Neural progenitor cell (in vitro differentiated cells): ENCODE results near the gene CFAP45. TPM values are rescaled to one million over a fixed set of nuclear protein-coding genes. Genes with fewer than 3 reads are reported as not detected.

Experiments
- DNase-seq: peaks from one replicate; pipeline ENCODE4 v3.0.0-alpha.2; 2016; ENCODE audit warnings: low spot score
- H2AFZ ChIP-seq: fragments of 200-600 bp; sonication (generic); replicated peaks from 2 replicates; pipeline ENCODE4 v1.6.1; 2016; ENCODE audit warnings: antibody characterized with exemption
- H3F3A ChIP-seq: fragments of 200-600 bp; sonication (generic); 2 replicates; pipeline ENCODE4 v1.6.1; 2016; ENCODE audit warnings: antibody characterized with exemption, low read depth
- H3K27ac ChIP-seq: fragments of 200-600 bp; sonication (generic); 2 replicates; pipeline ENCODE4 v1.5.1; 2016; ENCODE audit warnings: mild to moderate bottlenecking
- H3K27me3 ChIP-seq: fragments of 200-600 bp; sonication (generic); 2 replicates; pipeline ENCODE4 v1.6.1; 2016; ENCODE audit warnings: mild to moderate bottlenecking, moderate library complexity
- H3K36me3 ChIP-seq: fragments of 200-600 bp; sonication (generic); 2 replicates; pipeline ENCODE4 v1.5.1; 2016
- H3K4me1 ChIP-seq: fragments of 200-600 bp; sonication (generic); 2 replicates; pipeline ENCODE4 v1.6.1; 2016; ENCODE audit warnings: mixed run types
- H3K4me2 ChIP-seq: fragments of 200-600 bp; sonication (generic); 2 replicates; pipeline ENCODE4 v1.6.1; 2016
- H3K4me3 ChIP-seq: fragments of 200-600 bp; sonication (generic); 2 replicates; pipeline ENCODE4 v1.5.1; 2016
- H3K79me2 ChIP-seq: fragments of 200-600 bp; sonication (generic); 2 replicates; pipeline ENCODE4 v1.6.1; 2016; ENCODE audit warnings: low read depth
- H3K9ac ChIP-seq: fragments of 200-600 bp; sonication (generic); 2 replicates; pipeline ENCODE4 v1.6.1; 2016
- H3K9me3 ChIP-seq: fragments of 200-600 bp; sonication (generic); 2 replicates; pipeline ENCODE4 v1.5.1; 2016; ENCODE audit warnings: low read depth
- H4K20me1 ChIP-seq: fragments of 200-600 bp; sonication (generic); 2 replicates; pipeline ENCODE4 v1.6.1; 2016; ENCODE audit warnings: low read depth
- H3K27ac Mint-ChIP-seq: 3 replicates; pipeline ENCODE4 v1.8.0; 2021; ENCODE audit warnings: mixed read lengths
- H3K27me3 Mint-ChIP-seq: 2 replicates; pipeline ENCODE4 v1.8.0; 2022; ENCODE audit warnings: low read depth, mild to moderate bottlenecking, inconsistent platforms, moderate library complexity, mixed read lengths; ENCODE audit not compliant: insufficient read depth
- H3K36me3 Mint-ChIP-seq: 3 replicates; pipeline ENCODE4 v1.8.0; 2021; ENCODE audit warnings: mixed read lengths
- H3K4me1 Mint-ChIP-seq: 3 replicates; pipeline ENCODE4 v1.8.0; 2021; ENCODE audit warnings: mixed read lengths
- H3K4me3 Mint-ChIP-seq: 3 replicates; pipeline ENCODE4 v1.8.0; 2021; ENCODE audit warnings: mild to moderate bottlenecking, moderate library complexity, mixed read lengths
- H3K9me3 Mint-ChIP-seq: 3 replicates; pipeline ENCODE4 v1.8.0; 2020; ENCODE audit warnings: mixed read lengths
- EZH2 ChIP-seq: fragments of 200-600 bp; sonication (generic); IDR thresholded peaks from 2 replicates; pipeline ENCODE4 v1.6.1; 2017; ENCODE audit warnings: antibody characterized with exemption, mild to moderate bottlenecking, moderate library complexity
- EZH2phosphoT487 ChIP-seq: fragments of 200-600 bp; sonication (generic); IDR thresholded peaks from 2 replicates; pipeline ENCODE4 v1.6.1; 2017; ENCODE audit warnings: antibody characterized with exemption
- total RNA-seq: library from RNA; depleted of rRNA; stranded (reverse); fragments of >200 nt; gene quantifications from 2 replicates; pipeline ENCODE4 v1.2.3, GENCODE V29; 2015; ENCODE audit warnings: low replicate concordance
- TF ChIP-seq, protein P1 (sequence below): fragments of 200-600 bp; sonication (generic); IDR thresholded peaks from 2 replicates; pipeline ENCODE4 v1.5.1; 2017; ENCODE audit warnings: antibody characterized with exemption, mild to moderate bottlenecking

The CFAP45 gene
- total RNA-seq, 1 donor from 2014 or later = not detected

DNA sequence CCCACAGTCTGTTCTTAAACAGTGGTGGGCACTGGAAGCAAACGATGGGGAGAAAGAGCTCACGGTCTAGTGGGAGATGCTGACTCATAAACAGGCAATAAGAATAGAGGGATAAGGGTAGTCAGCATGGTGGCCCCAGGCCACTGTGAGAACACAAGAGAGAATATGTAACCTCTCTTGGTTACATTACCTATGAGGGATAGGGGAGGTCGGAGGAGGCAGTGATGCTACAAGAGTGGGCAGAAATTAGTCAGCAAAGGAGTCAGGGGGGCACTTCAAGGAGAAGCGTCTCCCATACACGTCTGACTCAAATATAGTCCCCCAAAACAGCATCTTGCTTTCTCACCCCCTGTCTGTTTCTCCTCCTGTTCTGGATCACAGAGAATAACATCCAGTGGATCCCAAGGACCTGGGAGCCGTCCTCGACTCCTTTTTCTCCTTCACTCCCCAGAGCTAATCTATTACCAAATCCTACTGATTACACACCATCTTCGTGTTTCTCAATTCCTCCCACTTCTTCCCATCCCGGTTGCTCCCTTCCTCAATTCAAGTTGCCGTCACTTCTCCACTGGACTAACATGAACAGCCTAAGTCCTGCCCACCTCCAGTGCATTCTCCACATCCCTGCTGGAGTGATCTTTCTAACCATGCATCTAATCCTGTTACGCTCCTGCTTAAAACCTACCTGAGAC, 71.2 kb downstream of the CFAP45 start:
- no peak overlapping the region for H3K4me3 Mint-ChIP-seq
- H3K9me3 Mint-ChIP-seq = no peaks in the 10 kb centered on the region
- H3K36me3 Mint-ChIP-seq = no peaks in the 10 kb centered on the region
- peaks cover 6% of the 10 kb centered on the region for H3F3A ChIP-seq
- no peak overlapping the region for H3K4me2 ChIP-seq
- DNase-seq = no peak
- peaks cover 19% of the 10 kb centered on the region for H3K4me1 ChIP-seq
- peak overlapping the region; percentile 20 for H2AFZ ChIP-seq
- H3K4me1 Mint-ChIP-seq = peaks cover 36% of the 10 kb centered on the region
- no peak overlapping the region for H3K27ac ChIP-seq
- no peaks in the 10 kb centered on the region for H3K79me2 ChIP-seq
- peaks cover 25% of the 10 kb centered on the region for H3K27me3 ChIP-seq
- no peaks in the 10 kb centered on the region for H4K20me1 ChIP-seq
- no peaks in the 10 kb centered on the region for H3K9me3 ChIP-seq
- H3K4me3 ChIP-seq = no peak overlapping the region
- H3K27ac Mint-ChIP-seq = no peak overlapping the region
- H3K36me3 ChIP-seq = no peaks in the 10 kb centered on the region
- H3K9ac ChIP-seq = no peak overlapping the region
- peaks cover 20% of the 10 kb centered on the region for H3K27me3 Mint-ChIP-seq
- TF ChIP-seq, protein P1, sequence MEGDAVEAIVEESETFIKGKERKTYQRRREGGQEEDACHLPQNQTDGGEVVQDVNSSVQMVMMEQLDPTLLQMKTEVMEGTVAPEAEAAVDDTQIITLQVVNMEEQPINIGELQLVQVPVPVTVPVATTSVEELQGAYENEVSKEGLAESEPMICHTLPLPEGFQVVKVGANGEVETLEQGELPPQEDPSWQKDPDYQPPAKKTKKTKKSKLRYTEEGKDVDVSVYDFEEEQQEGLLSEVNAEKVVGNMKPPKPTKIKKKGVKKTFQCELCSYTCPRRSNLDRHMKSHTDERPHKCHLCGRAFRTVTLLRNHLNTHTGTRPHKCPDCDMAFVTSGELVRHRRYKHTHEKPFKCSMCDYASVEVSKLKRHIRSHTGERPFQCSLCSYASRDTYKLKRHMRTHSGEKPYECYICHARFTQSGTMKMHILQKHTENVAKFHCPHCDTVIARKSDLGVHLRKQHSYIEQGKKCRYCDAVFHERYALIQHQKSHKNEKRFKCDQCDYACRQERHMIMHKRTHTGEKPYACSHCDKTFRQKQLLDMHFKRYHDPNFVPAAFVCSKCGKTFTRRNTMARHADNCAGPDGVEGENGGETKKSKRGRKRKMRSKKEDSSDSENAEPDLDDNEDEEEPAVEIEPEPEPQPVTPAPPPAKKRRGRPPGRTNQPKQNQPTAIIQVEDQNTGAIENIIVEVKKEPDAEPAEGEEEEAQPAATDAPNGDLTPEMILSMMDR = no peak
- TF ChIP-seq EZH2phosphoT487 (no peak), EZH2 (no peak)

DNA sequence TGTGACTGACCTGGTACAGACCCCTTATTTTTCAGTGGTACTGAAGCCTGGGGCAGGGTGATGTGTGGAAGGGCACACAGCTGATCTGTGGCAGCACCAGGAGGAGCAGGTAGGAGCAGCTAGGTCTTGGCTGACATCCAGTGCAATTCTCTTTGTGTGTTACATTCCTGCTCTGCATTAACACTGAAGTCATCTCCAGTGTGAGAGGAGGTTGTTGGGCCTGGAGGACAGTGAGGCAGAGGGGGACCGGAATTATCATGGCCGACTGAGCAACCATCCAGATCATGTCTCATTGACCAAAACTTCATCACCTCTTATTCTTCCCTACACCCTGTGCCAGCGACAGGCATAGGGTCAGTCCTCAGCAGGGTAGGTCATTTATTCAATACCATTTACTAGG, 71.8 kb downstream of the CFAP45 start:
- Histone ChIP-seq H3K4me2 (no peak overlapping the region), H3K27ac (no peak overlapping the region), H3K27me3 (peaks cover 20% of the 10 kb centered on the region), H3K36me3 (no peaks in the 10 kb centered on the region), H3K9ac (no peak overlapping the region), H3F3A (peaks cover 6% of the 10 kb centered on the region), H3K9me3 (no peaks in the 10 kb centered on the region), H4K20me1 (no peaks in the 10 kb centered on the region), H2AFZ (no peak overlapping the region), H3K4me3 (no peak overlapping the region), H3K79me2 (no peaks in the 10 kb centered on the region), H3K4me1 (peaks cover 25% of the 10 kb centered on the region)
- peaks cover 18% of the 10 kb centered on the region for H3K27me3 Mint-ChIP-seq
- DNase-seq = no peak
- no peak for TF ChIP-seq EZH2phosphoT487
- no peak for TF ChIP-seq EZH2
- TF ChIP-seq, protein P1 = no peak
- peaks cover 40% of the 10 kb centered on the region for H3K4me1 Mint-ChIP-seq
- H3K9me3 Mint-ChIP-seq = no peaks in the 10 kb centered on the region
- H3K4me3 Mint-ChIP-seq = no peak overlapping the region
- no peak overlapping the region for H3K27ac Mint-ChIP-seq
- no peaks in the 10 kb centered on the region for H3K36me3 Mint-ChIP-seq

DNA sequence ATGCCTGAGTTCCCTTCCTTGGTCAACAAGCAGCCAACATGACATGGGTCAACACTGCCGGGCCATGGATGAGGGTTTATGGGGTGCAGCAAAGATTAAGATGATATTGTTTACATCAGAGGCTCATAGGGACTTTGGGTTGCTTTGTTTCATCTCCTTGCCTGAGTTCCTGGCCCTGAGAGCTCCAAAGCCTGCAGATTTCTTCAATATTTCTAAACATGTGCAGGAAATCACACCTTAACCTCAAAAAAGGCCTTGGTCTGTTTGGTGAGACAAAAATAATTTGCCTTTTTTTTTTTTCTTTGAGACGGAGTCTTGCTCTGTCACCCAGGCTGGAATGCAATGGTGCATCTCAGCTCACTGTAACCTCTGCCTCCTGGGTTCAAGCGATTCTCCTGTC, 72.4 kb downstream of the CFAP45 start:
- H3K36me3 Mint-ChIP-seq = no peaks in the 10 kb centered on the region
- peaks cover 42% of the 10 kb centered on the region for H3K4me1 Mint-ChIP-seq
- Histone ChIP-seq H3K79me2 (no peaks in the 10 kb centered on the region), H3K4me1 (peaks cover 28% of the 10 kb centered on the region), H3K9me3 (no peaks in the 10 kb centered on the region), H3K4me2 (no peak overlapping the region), H3K4me3 (no peak overlapping the region), H3K27me3 (peaks cover 16% of the 10 kb centered on the region), H4K20me1 (no peaks in the 10 kb centered on the region), H3K27ac (no peak overlapping the region), H3K9ac (no peak overlapping the region), H3K36me3 (no peaks in the 10 kb centered on the region), H2AFZ (no peak overlapping the region), H3F3A (peaks cover 6% of the 10 kb centered on the region)
- TF ChIP-seq EZH2phosphoT487 = no peak
- TF ChIP-seq, protein P1 = no peak
- TF ChIP-seq EZH2 = no peak
- DNase-seq = no peak
- H3K4me3 Mint-ChIP-seq = no peak overlapping the region
- no peaks in the 10 kb centered on the region for H3K9me3 Mint-ChIP-seq
- H3K27me3 Mint-ChIP-seq = peaks cover 17% of the 10 kb centered on the region
- no peak overlapping the region for H3K27ac Mint-ChIP-seq
